ENCODE results near the gene FCN3. TPM values are rescaled to one million over a fixed set of nuclear protein-coding genes. Genes with fewer than 3 reads are reported as not detected.

FCN3 gene
- total and polyA plus RNA-seq, 2 of the 4 experiments (the other 2 are of a cell fraction): not detected

- DNase-seq: no peak
- Histone ChIP-seq H4K91ac (ENCODE audit: insufficient read depth, low read depth, low read length) (no peak overlapping the region), H4K20me1 (ENCODE audit: insufficient read depth, low read length) (no peaks in the 10 kb centered on the region), H2BK20ac (ENCODE audit: low read depth, low read length) (no peak overlapping the region), H4K5ac (ENCODE audit: low read depth, low read length) (no peak overlapping the region), H3K27me3 (ENCODE audit: control insufficient read depth, insufficient read depth, low read length) (no peaks in the 10 kb centered on the region; the same call in 1 of the 2 replicates), H3K4me3 (ENCODE audit: insufficient read depth, low read depth, low read length) (no peak overlapping the region), H2BK120ac (ENCODE audit: low read depth, low read length) (no peak overlapping the region), H3K4me2 (ENCODE audit: low read depth, low read length) (no peak overlapping the region), H3K79me1 (ENCODE audit: low read depth in 1 of 2, low read length in 2 of 2) (no peaks in the 10 kb centered on the region), H3K23ac (ENCODE audit: low read depth, low read length) (no peak overlapping the region), H3K18ac (ENCODE audit: low read depth, low read length) (no peak overlapping the region), H3K9ac (ENCODE audit: low read depth, low read length) (no peak overlapping the region), H3K56ac (ENCODE audit: extremely low read depth, insufficient read depth, low read length) (no peak overlapping the region), H2AFZ (replicated peaks; ENCODE audit: low read length, poor library complexity) (no peak overlapping the region), H2AK9ac (replicated peaks; ENCODE audit: low read depth, low read length, poor library complexity) (no peak overlapping the region), H3K14ac (replicated peaks; ENCODE audit: low read depth, low read length) (no peak overlapping the region), H3K9me3 (ENCODE audit: control insufficient read depth, insufficient read depth, low read length) (no peaks in the 10 kb centered on the region), H2BK15ac (ENCODE audit: low read depth, low read length) (no peak overlapping the region), H4K8ac (ENCODE audit: low read depth in 2 of 2, low read length in 2 of 2) (no peak overlapping the region), H3K27ac (ENCODE audit: insufficient read depth, low read length) (no peak overlapping the region), H3K4ac (ENCODE audit: low read depth, low read length) (no peak overlapping the region), H3K36me3 (ENCODE audit: control insufficient read depth, insufficient read depth, low read length) (no peaks in the 10 kb centered on the region), H2BK5ac (ENCODE audit: low read depth, low read length, poor library complexity, severe bottlenecking) (no peak overlapping the region), H2AK5ac (ENCODE audit: low read depth, low read length) (no peak overlapping the region), H3K9me1 (ENCODE audit: insufficient read depth, low read length) (peaks cover 3% of the 10 kb centered on the region), H3K4me1 (ENCODE audit: control insufficient read depth, insufficient read depth, low read length) (peaks cover 14% of the 10 kb centered on the region)
- no peak for TF ChIP-seq CTCF (conservative IDR thresholded peaks at IDR 0.05; ENCODE audit: low read depth, low read length)
- dilution Hi-C loops (cut with HindIII; ENCODE audit: low sequenced_read_pairs, unreplicated experiment): no loop called here
- intact Hi-C loops (cut with micrococcal nuclease): no loop called here
- ChIA-PET POLR2A (ENCODE audit: unreplicated experiment) (no interaction called here), CTCF (interaction anchor here (0.9 kb wide), 1 partner anchor 14 kb away, joined by 4 read pairs; no protein-coding TSS in a partner anchor)
- in situ Hi-C loops (cut with MboI; ENCODE audit: low sequenced_read_pairs): no loop called here
- no CpG with 5 or more reads among the region's 8 CpGs for WGBS, 2 experiments (ENCODE audit: extremely low coverage in 2 of 2, insufficient read length in 1 of 2)
- no peak for ATAC-seq (ENCODE audit: low read depth)
- no TSS peak for BruUV-seq (replicated peaks)
These were observed 28.3 kb downstream of the FCN3 start for GRCh38 chr1:27346357-27346756.
